SH-SY5Y (cell line): ENCODE data around the gene RNF113A.

Experiments
- GATA2 ChIP-seq: IDR thresholded peaks from 2 replicates; pipeline ENCODE4 v1.6.1; 2011; ENCODE audit warnings: mild to moderate bottlenecking, low read depth, low read length
- GATA3 ChIP-seq: IDR thresholded peaks from 2 replicates; pipeline ENCODE4 v1.6.1; 2011; ENCODE audit warnings: low read depth, mild to moderate bottlenecking, low read length, moderate library complexity

GRCh38 chrX:119852382-119853353 lies 18.9 kb downstream of the RNF113A start, which contains the start of gene UPF3B:
- peak; percentile 42; the same call in 1 of the 2 replicates for TF ChIP-seq GATA2
- TF ChIP-seq GATA3, result no peak
